Naive thymus-derived CD8-positive, alpha-beta T cell (primary cell): ENCODE measurements around the gene GREB1L. TPM values are rescaled to one million over a fixed set of nuclear protein-coding genes. Genes with fewer than 3 reads are reported as not detected.
"Not testable (repeated sequence)": the region's sequence is repeated elsewhere in the genome, so short reads cannot be mapped to it uniquely, and the experiment has no call there.

Experiments used
- ATAC-seq, 2 donors: fragments of 150-1000 bp; cut with Tn5 transposase in 1 of 2; sonication (Bioruptor Pico), chemical (Tn5 transposase) in 1 of 2; 1 replicate in 1 of 2; 2 replicates in 1 of 2; pipeline ENCODE4 v1.10.0; 2021; ENCODE audit warnings: mild to moderate bottlenecking in 2 of 2, moderate library complexity in 2 of 2
- POLR2A ChIA-PET: fragments of 350-600 bp; sonication (Branson Sonifier 250); formaldehyde crosslinking; loops from one replicate; lab custom pipeline; 2021; ENCODE audit warnings: antibody characterized with exemption; lab: Charles Lee
- DNase-seq, 10 donors: peaks; one replicate each; pipeline versions ENCODE4 v3.0.0 to v3.0.0-alpha.2; 2020 to 2022
- H3K27ac Mint-ChIP-seq, 10 donors: one replicate each; pipeline ENCODE4 v1.8.0; 2020 to 2022; ENCODE audit warnings: mild to moderate bottlenecking in 10 of 10, mixed read lengths in 10 of 10, moderate library complexity in 4 of 10, inconsistent platforms in 1 of 10
- H3K27me3 Mint-ChIP-seq, 5 donors: one replicate each; pipeline ENCODE4 v1.8.0; 2021 to 2022; ENCODE audit warnings: mixed read lengths in 5 of 5
- H3K36me3 Mint-ChIP-seq, 3 donors: one replicate each; pipeline ENCODE4 v1.8.0; 2020 to 2022; ENCODE audit warnings: mixed read lengths in 3 of 3, mild to moderate bottlenecking in 2 of 3, inconsistent platforms in 1 of 3
- H3K4me1 Mint-ChIP-seq, 4 donors: one replicate each; pipeline ENCODE4 v1.8.0; 2021 to 2022; ENCODE audit warnings: mixed read lengths in 4 of 4
- H3K4me3 Mint-ChIP-seq, 10 donors: one replicate each; pipeline ENCODE4 v1.8.0; 2020 to 2022; ENCODE audit warnings: mild to moderate bottlenecking in 10 of 10, mixed read lengths in 10 of 10, moderate library complexity in 6 of 10, inconsistent platforms in 1 of 10
- H3K9me3 Mint-ChIP-seq, 9 donors: one replicate each; pipeline ENCODE4 v1.8.0; 2020 to 2022; ENCODE audit warnings: mixed read lengths in 9 of 9, mild to moderate bottlenecking in 3 of 9, inconsistent platforms in 1 of 9, moderate library complexity in 1 of 9
- polyA plus RNA-seq, 3 donors: library from polyadenylated mRNA; unstranded; fragments of 300-500 nt; fragmentation: Illumina TruSeq; gene quantifications; one replicate each; pipeline ENCODE4 v1.2.3, GENCODE V29; 2021
- total RNA-seq, 8 experiments: library from RNA in 2 of 8; stranded (reverse) in 2 of 8; gene quantifications; one replicate each; pipeline ENCODE4 v1.2.3 and lab custom pipeline; 2021 to 2026

Gene GREB1L
- total and polyA plus RNA-seq, 5 experiments from 2014 or later: 0.07 to 0.09 TPM; not detected in 3

DNA sequence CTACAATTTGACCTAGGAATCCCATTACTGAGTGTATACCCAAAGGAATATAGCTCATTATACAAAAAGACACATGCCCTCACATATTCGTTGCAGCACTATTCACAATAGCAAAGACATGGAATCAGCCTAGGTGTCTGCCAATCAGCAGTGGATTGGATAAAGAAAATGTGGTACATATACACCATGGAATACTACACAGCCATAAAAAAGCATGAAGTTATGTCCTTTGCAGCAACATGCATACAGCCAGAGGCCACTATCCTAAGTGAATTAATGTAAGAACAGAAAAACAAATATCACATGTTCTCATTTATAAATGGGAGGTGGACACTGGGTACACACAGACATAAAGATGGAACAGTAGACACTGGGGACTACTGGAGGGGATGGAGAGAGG lies 54.0 kb downstream of the GREB1L start:
- Mint-ChIP-seq H3K36me3 (no peaks in the 10 kb centered on the region), H3K27ac (no peak overlapping the region), H3K4me1 (peaks cover 0 to 1% (median 0%) of the 10 kb centered on the region in 4 donors), H3K9me3 (peaks cover 0 to 2% (median 0%) of the 10 kb centered on the region in 9 donors), H3K4me3 (no peak overlapping the region), H3K27me3 (peaks cover 2 to 43% (median 7%) of the 10 kb centered on the region in 5 donors)
- DNase-seq (no peak), ATAC-seq (no peak)
- POLR2A ChIA-PET: no interaction called here

DNA sequence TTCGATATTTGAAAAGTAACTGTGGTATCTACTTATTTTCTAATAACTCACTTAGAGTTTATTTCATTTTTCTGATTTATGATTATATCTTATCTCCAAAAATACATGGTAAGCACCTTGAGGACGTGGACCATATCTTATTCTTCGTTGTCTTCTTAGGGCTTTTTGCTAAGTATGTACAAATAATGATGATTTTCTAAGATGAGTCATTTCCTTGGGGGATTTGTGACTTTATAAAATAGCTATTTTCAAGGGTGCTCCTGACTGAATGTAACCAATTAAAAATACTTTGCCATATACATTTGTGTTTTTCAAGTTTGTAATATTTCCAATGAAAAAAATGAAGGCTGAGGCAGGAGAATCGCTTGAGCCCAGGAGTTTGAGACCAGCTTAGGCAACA lies 56.3 kb downstream of the GREB1L start:
- no peak for ATAC-seq
- DNase-seq: no peak
- no peak overlapping the region for H3K27ac Mint-ChIP-seq
- no peaks in the 10 kb centered on the region for H3K36me3 Mint-ChIP-seq
- peaks cover 0 to 2% (median 0%) of the 10 kb centered on the region in 9 donors for H3K9me3 Mint-ChIP-seq
- peaks cover 2 to 27% (median 6%) of the 10 kb centered on the region in 5 donors for H3K27me3 Mint-ChIP-seq
- POLR2A ChIA-PET: no interaction called here
- no peak overlapping the region for H3K4me3 Mint-ChIP-seq
- H3K4me1 Mint-ChIP-seq: peaks cover 0 to 1% (median 0%) of the 10 kb centered on the region in 4 donors

GRCh38 chr18:21300035-21300907 lies 58.2 kb downstream of the GREB1L start:
- Mint-ChIP-seq H3K9me3 (peaks cover 0 to 4% (median 0%) of the 10 kb centered on the region in 9 donors), H3K4me1 (peaks cover 0 to 1% (median 0%) of the 10 kb centered on the region in 4 donors), H3K27me3 (peaks cover 6 to 33% (median 7%) of the 10 kb centered on the region in 5 donors), H3K36me3 (no peaks in the 10 kb centered on the region), H3K27ac (no peak overlapping the region), H3K4me3 (no peak overlapping the region)
- ATAC-seq (no peak), DNase-seq (no peak)
- POLR2A ChIA-PET: no interaction called here

GRCh38 chr18:21300908-21301200 lies 58.8 kb downstream of the GREB1L start:
- Mint-ChIP-seq H3K9me3 (peaks cover 0 to 5% (median 0%) of the 10 kb centered on the region in 9 donors), H3K27ac (no peak overlapping the region), H3K27me3 (peaks cover 6 to 39% (median 9%) of the 10 kb centered on the region in 5 donors), H3K36me3 (no peaks in the 10 kb centered on the region), H3K4me3 (no peak overlapping the region), H3K4me1 (peaks cover 0 to 1% (median 0%) of the 10 kb centered on the region in 4 donors)
- no peak for ATAC-seq
- POLR2A ChIA-PET: no interaction called here
- DNase-seq: no peak

DNA sequence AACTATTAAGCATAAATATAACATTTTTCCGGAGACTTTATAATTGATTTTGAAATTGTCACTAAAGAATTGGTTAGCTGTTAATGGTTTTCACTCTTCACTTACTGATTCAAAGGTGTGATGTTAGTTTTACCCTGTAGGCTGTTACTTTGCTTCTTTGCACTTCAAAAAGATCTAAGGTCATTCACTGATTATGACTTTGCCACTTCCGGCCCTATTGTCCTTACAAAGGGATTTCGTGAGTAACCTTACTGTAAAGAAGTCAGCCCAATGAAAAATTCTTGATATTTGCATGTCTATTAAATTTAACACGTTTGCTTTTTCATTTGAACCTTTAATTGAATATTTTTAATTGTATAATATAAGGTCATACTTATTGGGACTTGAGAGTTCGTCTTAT lies 61.4 kb downstream of the GREB1L start:
- Mint-ChIP-seq H3K9me3 (peaks cover 0 to 5% (median 0%) of the 10 kb centered on the region in 9 donors), H3K27ac (no peak overlapping the region), H3K27me3 (peaks cover 4 to 42% (median 9%) of the 10 kb centered on the region in 5 donors), H3K4me3 (no peak overlapping the region), H3K4me1 (peaks cover 0 to 1% (median 0%) of the 10 kb centered on the region in 4 donors), H3K36me3 (no peaks in the 10 kb centered on the region)
- no peak for ATAC-seq
- DNase-seq: no peak
- POLR2A ChIA-PET: no interaction called here

DNA sequence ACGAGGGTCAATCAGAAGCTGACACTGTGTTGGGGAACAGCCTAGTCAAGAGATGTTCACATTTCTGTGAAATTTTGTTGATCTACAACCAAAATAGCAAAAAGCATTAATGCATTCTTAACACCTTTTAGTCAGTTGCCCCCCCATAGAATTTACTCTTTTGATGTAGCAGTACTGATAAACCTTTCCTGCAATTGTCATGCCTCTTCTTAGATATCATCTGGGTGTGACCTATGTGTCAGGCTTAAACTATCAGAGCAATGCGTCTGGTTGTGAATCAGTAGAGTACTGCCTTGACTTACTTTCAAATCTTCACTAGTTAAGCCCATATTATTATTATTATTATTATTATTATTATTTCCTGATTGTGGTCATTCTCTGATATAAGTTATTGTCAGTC lies 61.9 kb downstream of the GREB1L start:
- ATAC-seq (no peak), DNase-seq (no peak)
- peaks cover 4 to 42% (median 9%) of the 10 kb centered on the region in 5 donors for H3K27me3 Mint-ChIP-seq
- H3K4me3 Mint-ChIP-seq: no peak overlapping the region
- H3K27ac Mint-ChIP-seq: no peak overlapping the region
- peaks cover 0 to 4% (median 0%) of the 10 kb centered on the region in 9 donors for H3K9me3 Mint-ChIP-seq
- POLR2A ChIA-PET: no interaction called here
- H3K36me3 Mint-ChIP-seq: no peaks in the 10 kb centered on the region
- peaks cover 0 to 1% (median 0%) of the 10 kb centered on the region in 4 donors for H3K4me1 Mint-ChIP-seq

DNA sequence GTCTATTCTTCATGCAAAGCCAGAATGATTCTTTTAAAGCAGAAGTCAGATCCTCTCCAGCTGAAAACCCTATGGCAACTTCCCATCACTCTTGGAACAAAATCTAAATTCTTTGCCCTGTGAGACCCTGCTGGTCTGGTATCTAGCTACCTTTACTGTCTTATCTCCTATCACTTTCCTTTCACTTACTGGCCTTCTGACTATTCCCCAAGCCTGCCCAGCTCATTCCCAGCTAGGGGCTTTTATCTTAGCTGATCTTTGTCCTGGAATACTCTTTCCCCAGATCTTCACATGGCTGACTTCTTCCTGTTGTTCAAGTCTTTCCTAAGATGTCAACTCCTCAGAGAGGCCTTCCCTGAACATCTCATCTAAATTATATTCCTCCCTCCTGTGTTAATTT lies 63.6 kb downstream of the GREB1L start:
- Mint-ChIP-seq H3K36me3 (no peaks in the 10 kb centered on the region), H3K27me3 (peaks cover 4 to 45% (median 9%) of the 10 kb centered on the region in 5 donors), H3K4me3 (no peak overlapping the region), H3K4me1 (peaks cover 0 to 1% (median 0%) of the 10 kb centered on the region in 4 donors), H3K9me3 (peaks cover 0 to 4% (median 0%) of the 10 kb centered on the region in 9 donors), H3K27ac (no peak overlapping the region)
- DNase-seq (no peak), ATAC-seq (no peak)
- POLR2A ChIA-PET: no interaction called here

- Mint-ChIP-seq H3K36me3 (no peaks in the 10 kb centered on the region), H3K27ac (no peak overlapping the region), H3K4me3 (no peak overlapping the region), H3K9me3 (peaks cover 0 to 4% (median 0%) of the 10 kb centered on the region in 9 donors), H3K27me3 (peaks cover 4 to 45% (median 9%) of the 10 kb centered on the region in 5 donors), H3K4me1 (no peaks in the 10 kb centered on the region)
- DNase-seq (no peak), ATAC-seq (no peak)
- POLR2A ChIA-PET: no interaction called here
Measured at GRCh38 chr18:21306368-21306767, 64.3 kb downstream of the GREB1L start.

DNA sequence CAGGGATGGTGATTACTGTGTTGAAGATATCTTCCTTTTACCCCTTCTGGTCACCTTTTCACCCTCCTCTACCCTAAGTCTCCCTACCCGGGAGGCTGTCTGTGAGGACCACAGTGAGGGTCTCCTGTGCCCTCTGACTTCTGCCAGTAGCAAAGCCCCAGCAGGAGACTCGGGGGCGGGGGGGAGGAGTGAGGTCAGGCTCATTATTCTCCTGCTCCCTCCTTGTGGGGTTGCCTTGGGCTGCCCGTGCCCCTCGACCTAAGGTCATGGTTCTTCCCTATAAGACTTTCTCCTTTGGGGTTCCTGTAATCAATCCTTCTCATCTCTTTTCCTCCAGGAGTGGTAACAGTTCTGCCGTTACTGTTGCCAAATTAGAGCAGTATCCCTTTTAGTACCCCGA lies 65.5 kb downstream of the GREB1L start:
- Mint-ChIP-seq H3K9me3 (peaks cover 0 to 4% (median 0%) of the 10 kb centered on the region in 9 donors), H3K4me3 (no peak overlapping the region), H3K36me3 (no peaks in the 10 kb centered on the region), H3K27me3 (peaks cover 5 to 45% (median 6%) of the 10 kb centered on the region in 5 donors), H3K4me1 (no peaks in the 10 kb centered on the region), H3K27ac (no peak overlapping the region)
- DNase-seq: no peak
- ATAC-seq: no peak
- POLR2A ChIA-PET: no interaction called here

- no peak for DNase-seq
- Mint-ChIP-seq H3K9me3 (peaks cover 0 to 4% (median 0%) of the 10 kb centered on the region in 9 donors), H3K27me3 (peaks cover 6 to 45% (median 6%) of the 10 kb centered on the region in 5 donors), H3K27ac (no peak overlapping the region), H3K4me1 (no peaks in the 10 kb centered on the region), H3K36me3 (no peaks in the 10 kb centered on the region), H3K4me3 (no peak overlapping the region)
- no peak for ATAC-seq
- POLR2A ChIA-PET: no interaction called here
Measured at GRCh38 chr18:21309248-21309647, 67.2 kb downstream of the GREB1L start.

- POLR2A ChIA-PET, ATAC-seq, H3K36me3 Mint-ChIP-seq, H3K4me1 Mint-ChIP-seq, H3K9me3 Mint-ChIP-seq, DNase-seq, H3K4me3 Mint-ChIP-seq, H3K27ac Mint-ChIP-seq: not testable (repeated sequence)
- H3K27me3 Mint-ChIP-seq: peaks cover 3 to 28% (median 4%) of the 10 kb centered on the region in 5 donors
Measured at GRCh38 chr18:21311980-21312379, 69.9 kb downstream of the GREB1L start.

DNA sequence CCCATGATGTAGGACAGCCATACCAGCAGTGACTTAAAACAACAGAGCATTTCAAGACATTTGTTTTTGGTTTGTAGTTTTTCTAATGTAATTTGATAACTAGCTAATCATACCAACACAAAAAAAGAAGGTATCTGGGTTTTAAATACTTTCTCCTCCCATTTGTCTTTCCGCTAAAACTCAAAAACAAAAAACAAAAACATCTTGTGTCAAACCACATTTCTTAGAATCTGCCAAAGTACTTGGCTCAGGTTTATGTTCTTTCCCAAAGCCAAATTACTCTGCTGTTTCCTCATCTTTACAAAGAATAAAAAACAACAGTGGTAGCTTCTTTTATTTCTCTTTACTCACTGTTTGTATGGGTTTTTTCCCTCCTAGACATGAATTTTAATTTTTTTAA lies 71.5 kb downstream of the GREB1L start:
- Mint-ChIP-seq H3K4me1 (no peaks in the 10 kb centered on the region), H3K4me3 (no peak overlapping the region), H3K36me3 (no peaks in the 10 kb centered on the region), H3K27ac (no peak overlapping the region), H3K9me3 (no peaks in the 10 kb centered on the region), H3K27me3 (peaks cover 1 to 17% (median 5%) of the 10 kb centered on the region in 5 donors)
- DNase-seq (no peak), ATAC-seq (no peak)
- POLR2A ChIA-PET: no interaction called here

DNA sequence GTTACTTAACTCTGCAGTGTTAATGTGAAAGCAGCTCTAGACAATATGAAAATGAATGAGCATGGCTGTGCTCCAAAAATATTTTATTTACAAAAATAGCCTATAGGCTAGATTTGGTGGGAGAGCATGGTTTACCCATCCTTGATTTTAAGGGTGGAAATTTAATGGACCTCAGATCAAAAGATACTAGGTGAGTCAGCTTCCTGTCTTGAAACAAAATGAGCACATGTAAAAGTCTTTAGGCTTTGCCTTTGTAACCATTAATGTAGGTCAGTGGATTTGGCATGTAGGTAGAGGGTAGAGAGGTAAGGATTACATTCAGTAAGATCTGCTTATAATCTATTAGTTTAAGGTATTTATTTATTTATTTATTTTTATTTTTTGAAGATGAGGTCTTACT lies 72.7 kb downstream of the GREB1L start:
- no peaks in the 10 kb centered on the region for H3K9me3 Mint-ChIP-seq
- H3K27me3 Mint-ChIP-seq: peaks cover 0 to 17% (median 9%) of the 10 kb centered on the region in 5 donors
- DNase-seq (no peak), ATAC-seq (no peak)
- no peaks in the 10 kb centered on the region for H3K4me1 Mint-ChIP-seq
- H3K27ac Mint-ChIP-seq: no peak overlapping the region
- H3K36me3 Mint-ChIP-seq: no peaks in the 10 kb centered on the region
- no peak overlapping the region for H3K4me3 Mint-ChIP-seq
- POLR2A ChIA-PET: no interaction called here
